ENCODE results near the gene IRAG1. TPM values are rescaled to one million over a fixed set of nuclear protein-coding genes. Genes with fewer than 3 reads are reported as not detected.

The IRAG1 gene
- total and polyA plus RNA-seq, 2 donors (not counting 1 experiment from before 2014, with no cell fraction given) = 0.27 to 0.32 TPM

GRCh38 chr11:10696468-10697322 lies 3.1 kb upstream of the IRAG1 start:
- H3K4me1 Mint-ChIP-seq = peaks cover 12% of the 10 kb centered on the region
- no peaks in the 10 kb centered on the region for H3K79me2 ChIP-seq (ENCODE audit: control insufficient read depth, insufficient read depth, low read length)
- H4K20me1 ChIP-seq (ENCODE audit: control insufficient read depth, insufficient read depth, low read length, poor library complexity, severe bottlenecking) = no peaks in the 10 kb centered on the region
- no peak overlapping the region for H3K4me3 Mint-ChIP-seq
- no peak overlapping the region for H2AFZ ChIP-seq (ENCODE audit: insufficient read depth, low read depth, low read length, poor library complexity, severe bottlenecking)
- intact Hi-C loops (cut with micrococcal nuclease) = no loop called here
- no peak overlapping the region for H3K4me3 ChIP-seq (ENCODE audit: control extremely low read depth in 1 of 5, extremely low read depth in 1 of 5, insufficient read depth in 1 of 5, low read depth in 2 of 5, low read length in 4 of 5)
- peaks cover 4% of the 10 kb centered on the region for H3K27me3 Mint-ChIP-seq
- no peak overlapping the region for H3K9ac ChIP-seq (ENCODE audit: low read length)
- H3K9me3 Mint-ChIP-seq (ENCODE audit: insufficient read depth) = no peaks in the 10 kb centered on the region
- no peak overlapping the region for H3K27ac ChIP-seq (ENCODE audit: low read length in 2 of 2)
- H3K9me3 ChIP-seq (ENCODE audit: control extremely low read depth in 1 of 3, control insufficient read depth in 2 of 3, insufficient read depth in 1 of 3, low read length in 2 of 3) = peaks cover 0 to 9% (median 3%) of the 10 kb centered on the region in 3 donors
- no peak for ATAC-seq (ENCODE audit: low read depth)
- TF ChIP-seq CTCF (IDR thresholded peaks at IDR 0.05) (no peak), EZH2 (IDR thresholded peaks at IDR 0.05; ENCODE audit: borderline replicate concordance, insufficient read depth, low read depth, low read length, poor library complexity, severe bottlenecking) (no peak)
- no peaks in the 10 kb centered on the region for H3K27me3 ChIP-seq (replicated peaks in 1 of 4; ENCODE audit: control extremely low read depth in 1 of 4, control insufficient read depth in 3 of 4, insufficient read depth in 4 of 4, low read length in 3 of 4)
- no peak for DNase-seq
- 83% methylated on average over 6 of the region's 9 CpGs for WGBS (ENCODE audit: insufficient coverage)
- ChIA-PET POLR2A (no interaction called here), CTCF (no interaction called here)
- H3K27ac Mint-ChIP-seq = no peak overlapping the region
- no peaks in the 10 kb centered on the region for H3K4me1 ChIP-seq (ENCODE audit: control insufficient read depth in 2 of 2, insufficient read depth in 2 of 2, low read length in 2 of 2)
- H3K36me3 ChIP-seq (replicated peaks in 1 of 2; ENCODE audit: control extremely low read depth in 1 of 2, control insufficient read depth in 1 of 2, extremely low read depth in 1 of 2, insufficient read depth in 2 of 2, low read length in 1 of 2) = no peaks in the 10 kb centered on the region
- no peak overlapping the region for H3K4me2 ChIP-seq (replicated peaks; ENCODE audit: low read depth, low read length, poor library complexity, severe bottlenecking)

GRCh38 chr11:10695833-10696232 lies 2.3 kb upstream of the IRAG1 start:
- H3K4me1 Mint-ChIP-seq = peaks cover 12% of the 10 kb centered on the region
- no CpG with 5 or more reads among the region's 3 CpGs for WGBS (ENCODE audit: insufficient coverage)
- POLR2A ChIA-PET = no interaction called here

More at GRCh38 chr11:10695833-10696232, 2.3 kb upstream of the IRAG1 start:
- Histone ChIP-seq H3K9ac (ENCODE audit: low read length) (no peak overlapping the region), H3K4me1 (ENCODE audit: control insufficient read depth in 2 of 2, insufficient read depth in 2 of 2, low read length in 2 of 2) (no peaks in the 10 kb centered on the region), H3K9me3 (ENCODE audit: control extremely low read depth in 1 of 3, control insufficient read depth in 2 of 3, insufficient read depth in 1 of 3, low read length in 2 of 3) (peaks cover 0 to 9% (median 3%) of the 10 kb centered on the region in 3 donors), H3K27ac (ENCODE audit: low read length in 2 of 2) (no peak overlapping the region), H3K4me3 (ENCODE audit: control extremely low read depth in 1 of 5, extremely low read depth in 1 of 5, insufficient read depth in 1 of 5, low read depth in 2 of 5, low read length in 4 of 5) (no peak overlapping the region), H3K4me2 (replicated peaks; ENCODE audit: low read depth, low read length, poor library complexity, severe bottlenecking) (no peak overlapping the region), H3K79me2 (ENCODE audit: control insufficient read depth, insufficient read depth, low read length) (no peaks in the 10 kb centered on the region), H3K27me3 (replicated peaks in 1 of 4; ENCODE audit: control extremely low read depth in 1 of 4, control insufficient read depth in 3 of 4, insufficient read depth in 4 of 4, low read length in 3 of 4) (no peaks in the 10 kb centered on the region), H2AFZ (ENCODE audit: insufficient read depth, low read depth, low read length, poor library complexity, severe bottlenecking) (no peak overlapping the region), H4K20me1 (ENCODE audit: control insufficient read depth, insufficient read depth, low read length, poor library complexity, severe bottlenecking) (no peaks in the 10 kb centered on the region), H3K36me3 (replicated peaks in 1 of 2; ENCODE audit: control extremely low read depth in 1 of 2, control insufficient read depth in 1 of 2, extremely low read depth in 1 of 2, insufficient read depth in 2 of 2, low read length in 1 of 2) (no peaks in the 10 kb centered on the region)
- H3K4me3 Mint-ChIP-seq = no peak overlapping the region
- CTCF ChIA-PET = no interaction called here
- peaks cover 8% of the 10 kb centered on the region for H3K27me3 Mint-ChIP-seq
- intact Hi-C loops (cut with micrococcal nuclease) = no loop called here
- ATAC-seq (ENCODE audit: low read depth) (no peak), DNase-seq (no peak)
- H3K9me3 Mint-ChIP-seq (ENCODE audit: insufficient read depth) = no peaks in the 10 kb centered on the region
- H3K27ac Mint-ChIP-seq = no peak overlapping the region
- TF ChIP-seq CTCF (IDR thresholded peaks at IDR 0.05) = no peak
- no peak for TF ChIP-seq EZH2 (IDR thresholded peaks at IDR 0.05; ENCODE audit: borderline replicate concordance, insufficient read depth, low read depth, low read length, poor library complexity, severe bottlenecking)

Data from B cell (primary cell).